PFSK-1 (cell line): Measurements from ENCODE around the gene SDCCAG8.

Experiments
- FOXP2 ChIP-seq: optimal IDR thresholded peaks from 2 replicates; pipeline ENCODE3; 2011; ENCODE audit warnings: borderline replicate concordance, control low read depth, inconsistent platforms; ENCODE audit not compliant: insufficient read depth; ENCODE audit errors: extremely low read length, extremely low read depth
- POLR2AphosphoS5 ChIP-seq: IDR thresholded peaks from 2 replicates; pipeline ENCODE4 v1.6.1; 2012; ENCODE audit warnings: low read depth, mild to moderate bottlenecking, control low read depth, low read length, moderate library complexity
- REST ChIP-seq, 2 experiments: IDR thresholded peaks; 2 replicates each; pipeline versions ENCODE4 v1.6.1 to v1.8.0; 2011 to 2012; ENCODE audit warnings: low read depth in 2 of 2, low read length in 2 of 2, control low read depth in 1 of 2, inconsistent platforms in 1 of 2, mild to moderate bottlenecking in 1 of 2, moderate library complexity in 1 of 2; ENCODE audit not compliant: insufficient read depth in 1 of 2
- SIN3A ChIP-seq: IDR thresholded peaks from 2 replicates; pipeline ENCODE4 v1.6.1; 2012; ENCODE audit warnings: mild to moderate bottlenecking, low read length, moderate library complexity, borderline replicate concordance; ENCODE audit not compliant: insufficient read depth
- TAF1 ChIP-seq: IDR thresholded peaks from 2 replicates; pipeline ENCODE4 v1.6.1; 2012; ENCODE audit warnings: low read length, control low read depth, borderline replicate concordance; ENCODE audit not compliant: insufficient read depth

SDCCAG8 gene

GRCh38 chr1:243246916-243247315 is 8.9 kb upstream of the SDCCAG8 start:
- TF ChIP-seq FOXP2 (no peak), SIN3A (no peak), POLR2AphosphoS5 (no peak), REST (IDR thresholded peaks at IDR 0.05; ENCODE audit: insufficient read depth in 1 of 2, low read depth in 2 of 2, low read length in 2 of 2) (no peak), TAF1 (no peak)

- TF ChIP-seq SIN3A: no peak
- no peak for TF ChIP-seq REST (IDR thresholded peaks at IDR 0.05; ENCODE audit: insufficient read depth in 1 of 2, low read depth in 2 of 2, low read length in 2 of 2)
- no peak for TF ChIP-seq TAF1
- no peak for TF ChIP-seq FOXP2
- no peak for TF ChIP-seq POLR2AphosphoS5
These were observed 7.9 kb upstream of the SDCCAG8 start for GRCh38 chr1:243247901-243248300.

- TF ChIP-seq SIN3A (no peak), POLR2AphosphoS5 (no peak), TAF1 (no peak), REST (IDR thresholded peaks at IDR 0.05; ENCODE audit: insufficient read depth in 1 of 2, low read depth in 2 of 2, low read length in 2 of 2) (no peak), FOXP2 (no peak)
These were observed 6.6 kb upstream of the SDCCAG8 start for GRCh38 chr1:243249214-243249613.

GRCh38 chr1:243250102-243250501 is 5.7 kb upstream of the SDCCAG8 start:
- TF ChIP-seq FOXP2 (no peak), TAF1 (no peak), SIN3A (no peak), POLR2AphosphoS5 (no peak), REST (IDR thresholded peaks at IDR 0.05; ENCODE audit: insufficient read depth in 1 of 2, low read depth in 2 of 2, low read length in 2 of 2) (no peak)

- TF ChIP-seq FOXP2 (no peak), POLR2AphosphoS5 (no peak), TAF1 (no peak), SIN3A (no peak), REST (IDR thresholded peaks at IDR 0.05; ENCODE audit: insufficient read depth in 1 of 2, low read depth in 2 of 2, low read length in 2 of 2) (no peak)
These were observed 4.3 kb upstream of the SDCCAG8 start for GRCh38 chr1:243251539-243251938.
